Hepatocyte (in vitro differentiated cells): Measurements from ENCODE around the gene IL1R2.

Experiments used
- CTCF ChIP-seq: fragments of 200-600 bp; sonication (generic); IDR thresholded peaks from 2 replicates; pipeline ENCODE4 v1.5.1; 2016; ENCODE audit warnings: antibody characterized with exemption, mild to moderate bottlenecking; ENCODE audit not compliant: poor library complexity
- EZH2phosphoT487 ChIP-seq: fragments of 200-600 bp; sonication (generic); IDR thresholded peaks from one replicate; pipeline ENCODE4 v1.6.1; 2018; ENCODE audit warnings: antibody characterized with exemption, mild to moderate bottlenecking, low read depth, moderate library complexity; ENCODE audit not compliant: unreplicated experiment, severe bottlenecking

- no peak for TF ChIP-seq CTCF
- no peak for TF ChIP-seq EZH2phosphoT487
Observed at GRCh38 chr2:102033031-102033749, 41.4 kb downstream of the IL1R2 start.
